Activated naive CD4-positive, alpha-beta T cell (primary cell): Measurements from ENCODE around the gene OR7D4.
"Not testable (repeated sequence)": the region's sequence is repeated elsewhere in the genome, so short reads cannot be mapped to it uniquely, and the experiment has no call there.

Source experiments
- DNase-seq, 4 experiments: peaks; one replicate each; lab custom pipeline; 2025; lab: John Stamatoyannopoulos, UW

OR7D4 gene

GRCh38 chr19:9219489-9219888 is at the start of gene OR7D4:
TSS of gene OR7D4 (minus strand) at chr19:9219589. CDS start at chr19:9214837, 4,752 bp downstream.
- no peak for DNase-seq

GRCh38 chr19:9251236-9251635 is 31.8 kb upstream of the OR7D4 start:
- no peak for DNase-seq

- DNase-seq = no peak
These were observed 31.2 kb upstream of the OR7D4 start, which contains the start of gene OR7E24 for GRCh38 chr19:9250630-9251029. TSS of gene OR7E24 (plus strand) at chr19:9250930. CDS start at chr19:9251044, 114 bp downstream.

- DNase-seq = peak; percentile 4 to 50 (median 16)
These were observed 13.8 kb downstream of the OR7D4 start for GRCh38 chr19:9205501-9206113.

- not testable (repeated sequence) for DNase-seq
These were observed 21.3 kb downstream of the OR7D4 start for GRCh38 chr19:9198044-9198443.

GRCh38 chr19:9189535-9189934 is 29.9 kb downstream of the OR7D4 start:
- no peak for DNase-seq

GRCh38 chr19:9187191-9187590 is 32.2 kb downstream of the OR7D4 start:
- DNase-seq = no peak

GRCh38 chr19:9183000-9183399 is 36.4 kb downstream of the OR7D4 start:
- DNase-seq = no peak

- DNase-seq = no peak
These were observed 40.5 kb downstream of the OR7D4 start, which contains the start of gene OR7D2 for GRCh38 chr19:9178901-9179300. TSS of gene OR7D2 (plus strand) at chr19:9178979. CDS start at chr19:9185782, 6,803 bp downstream.

GRCh38 chr19:9175326-9175725 is 44.1 kb downstream of the OR7D4 start:
- no peak for DNase-seq

- DNase-seq = no peak
These were observed 47.9 kb downstream of the OR7D4 start for GRCh38 chr19:9171393-9171991.

- DNase-seq = no peak
These were observed 52.5 kb downstream of the OR7D4 start for GRCh38 chr19:9166846-9167245.

GRCh38 chr19:9165261-9165660 is 54.1 kb downstream of the OR7D4 start:
- no peak for DNase-seq

GRCh38 chr19:9161427-9161826 is 58.0 kb downstream of the OR7D4 start:
- DNase-seq = no peak
